CD4-positive, alpha-beta T cell (primary cell): ENCODE results near the gene SPATA16. TPM values are rescaled to one million over a fixed set of nuclear protein-coding genes. Genes with fewer than 3 reads are reported as not detected.

Experiments
- ATAC-seq: fragments of 200-7000 bp; cut with Tn5 transposase; one replicate; pipeline ENCODE4 v1.10.0; 2022; ENCODE audit warnings: mild to moderate bottlenecking; ENCODE audit not compliant: poor library complexity
- CTCF ChIA-PET: fragments of 350-600 bp; sonication (Branson Sonifier 250); formaldehyde crosslinking; loops from one replicate; lab custom pipeline; 2021; ENCODE audit warnings: antibody characterized with exemption, inconsistent platforms; lab: Charles Lee
- POLR2A ChIA-PET: fragments of 350-600 bp; sonication (Branson Sonifier 250); formaldehyde crosslinking; loops from one replicate; lab custom pipeline; 2021; ENCODE audit warnings: antibody characterized with exemption, inconsistent platforms; lab: Charles Lee
- DNase-seq, 14 experiments: peaks; one replicate each; pipeline ENCODE4 v3.0.0-alpha.2; 2013 to 2020; ENCODE audit warnings: mixed read lengths in 2 of 14
- H3K27ac ChIP-seq, 2 donors: one replicate each; pipeline versions ENCODE4 v1.5.1 to v1.7.0; 2013; ENCODE audit warnings: low read length in 2 of 2, low read depth in 1 of 2, mild to moderate bottlenecking in 1 of 2
- H3K27me3 ChIP-seq, 2 experiments: 1 replicate in 1 of 2; 2 replicates in 1 of 2; pipeline versions ENCODE4 v1.6.1 to v1.7.0; 2013; ENCODE audit warnings: low read length in 2 of 2, control low read depth in 1 of 2, mild to moderate bottlenecking in 1 of 2, moderate library complexity in 1 of 2; ENCODE audit not compliant: insufficient read depth in 2 of 2, control insufficient read depth in 1 of 2
- H3K36me3 ChIP-seq: one replicate; pipeline ENCODE4 v1.6.1; 2013; ENCODE audit warnings: low read length, control low read depth; ENCODE audit not compliant: insufficient read depth
- H3K4me1 ChIP-seq: one replicate; pipeline ENCODE4 v1.6.1; 2013; ENCODE audit warnings: low read length, control low read depth; ENCODE audit not compliant: insufficient read depth
- H3K4me3 ChIP-seq: one replicate; pipeline ENCODE4 v1.5.1; 2013; ENCODE audit warnings: mild to moderate bottlenecking, low read length, moderate library complexity
- H3K9me3 ChIP-seq, 2 experiments: 1 replicate in 1 of 2; 2 replicates in 1 of 2; pipeline versions ENCODE4 v1.6.1 to v1.7.0; 2013; ENCODE audit warnings: low read length in 2 of 2, mild to moderate bottlenecking in 2 of 2, control low read depth in 1 of 2, moderate library complexity in 1 of 2; ENCODE audit not compliant: control insufficient read depth in 1 of 2, insufficient read depth in 1 of 2
- H3K27ac Mint-ChIP-seq: one replicate; pipeline ENCODE4 v1.8.0; 2020; ENCODE audit warnings: mixed read lengths
- H3K27me3 Mint-ChIP-seq: one replicate; pipeline ENCODE4 v1.8.0; 2021; ENCODE audit warnings: mixed read lengths
- H3K36me3 Mint-ChIP-seq: one replicate; pipeline ENCODE4 v1.8.0; 2021; ENCODE audit warnings: low read depth, mixed read lengths
- H3K4me1 Mint-ChIP-seq: one replicate; pipeline ENCODE4 v1.8.0; 2021; ENCODE audit warnings: low read depth, mixed read lengths
- H3K4me3 Mint-ChIP-seq: one replicate; pipeline ENCODE4 v1.8.0; 2020; ENCODE audit warnings: mild to moderate bottlenecking, mixed read lengths
- H3K9me3 Mint-ChIP-seq: one replicate; pipeline ENCODE4 v1.8.0; 2020; ENCODE audit warnings: mixed read lengths
- intact Hi-C, 2 experiments: fragments of 100-400 bp; cut with DNase I in 1 of 2; cut with micrococcal nuclease in 1 of 2; formaldehyde crosslinking; loops; one replicate each; pipeline versions ENCODE4 v1.15.1 to v1.9.0; 2023 to 2025; cut with DNase I, micrococcal nuclease
- total RNA-seq, 174 experiments: library from RNA in 2 of 174; stranded (reverse) in 2 of 174; gene quantifications; one replicate each; pipeline ENCODE4 v1.2.3 and lab custom pipeline; 2021 to 2026
- TF ChIP-seq, protein P1 (sequence below): fragments of 200-600 bp; IDR thresholded peaks from one replicate; pipeline ENCODE4 v1.8.0; 2022; ENCODE audit warnings: antibody characterized with exemption, mild to moderate bottlenecking

Gene SPATA16
- total RNA-seq, 2 experiments from 2014 or later = not detected

GRCh38 chr3:173109143-173109542 lies 31.9 kb downstream of the SPATA16 start:
- Mint-ChIP-seq H3K4me3 (no peak overlapping the region), H3K4me1 (no peaks in the 10 kb centered on the region), H3K27ac (no peak overlapping the region), H3K36me3 (no peaks in the 10 kb centered on the region), H3K9me3 (peaks cover 9% of the 10 kb centered on the region), H3K27me3 (no peaks in the 10 kb centered on the region)
- TF ChIP-seq, protein P1, sequence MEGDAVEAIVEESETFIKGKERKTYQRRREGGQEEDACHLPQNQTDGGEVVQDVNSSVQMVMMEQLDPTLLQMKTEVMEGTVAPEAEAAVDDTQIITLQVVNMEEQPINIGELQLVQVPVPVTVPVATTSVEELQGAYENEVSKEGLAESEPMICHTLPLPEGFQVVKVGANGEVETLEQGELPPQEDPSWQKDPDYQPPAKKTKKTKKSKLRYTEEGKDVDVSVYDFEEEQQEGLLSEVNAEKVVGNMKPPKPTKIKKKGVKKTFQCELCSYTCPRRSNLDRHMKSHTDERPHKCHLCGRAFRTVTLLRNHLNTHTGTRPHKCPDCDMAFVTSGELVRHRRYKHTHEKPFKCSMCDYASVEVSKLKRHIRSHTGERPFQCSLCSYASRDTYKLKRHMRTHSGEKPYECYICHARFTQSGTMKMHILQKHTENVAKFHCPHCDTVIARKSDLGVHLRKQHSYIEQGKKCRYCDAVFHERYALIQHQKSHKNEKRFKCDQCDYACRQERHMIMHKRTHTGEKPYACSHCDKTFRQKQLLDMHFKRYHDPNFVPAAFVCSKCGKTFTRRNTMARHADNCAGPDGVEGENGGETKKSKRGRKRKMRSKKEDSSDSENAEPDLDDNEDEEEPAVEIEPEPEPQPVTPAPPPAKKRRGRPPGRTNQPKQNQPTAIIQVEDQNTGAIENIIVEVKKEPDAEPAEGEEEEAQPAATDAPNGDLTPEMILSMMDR = no peak
- DNase-seq = no peak
- Histone ChIP-seq H3K36me3 (no peaks in the 10 kb centered on the region), H3K4me3 (no peak overlapping the region), H3K27me3 (no peaks in the 10 kb centered on the region), H3K9me3 (no peaks in the 10 kb centered on the region), H3K27ac (no peak overlapping the region), H3K4me1 (no peaks in the 10 kb centered on the region)
- ChIA-PET POLR2A (no interaction called here), CTCF (no interaction called here)
- no peak for ATAC-seq
- intact Hi-C loops = no loop called here

GRCh38 chr3:173103469-173103868 lies 37.6 kb downstream of the SPATA16 start:
- H3K27ac ChIP-seq = no peak overlapping the region
- H3K36me3 ChIP-seq = no peaks in the 10 kb centered on the region
- Mint-ChIP-seq H3K27me3 (no peaks in the 10 kb centered on the region), H3K27ac (no peak overlapping the region), H3K36me3 (no peaks in the 10 kb centered on the region), H3K4me3 (no peak overlapping the region), H3K9me3 (peaks cover 18% of the 10 kb centered on the region), H3K4me1 (no peaks in the 10 kb centered on the region)
- ATAC-seq (no peak), DNase-seq (no peak)
- H3K27me3 ChIP-seq = no peaks in the 10 kb centered on the region
- H3K9me3 ChIP-seq = peaks cover 4 to 8% of the 10 kb centered on the region in 2 experiments
- CTCF ChIA-PET = no interaction called here
- TF ChIP-seq, protein P1 = no peak
- H3K4me3 ChIP-seq = no peak overlapping the region
- POLR2A ChIA-PET = no interaction called here
- no peaks in the 10 kb centered on the region for H3K4me1 ChIP-seq
- intact Hi-C loops = no loop called here

DNA sequence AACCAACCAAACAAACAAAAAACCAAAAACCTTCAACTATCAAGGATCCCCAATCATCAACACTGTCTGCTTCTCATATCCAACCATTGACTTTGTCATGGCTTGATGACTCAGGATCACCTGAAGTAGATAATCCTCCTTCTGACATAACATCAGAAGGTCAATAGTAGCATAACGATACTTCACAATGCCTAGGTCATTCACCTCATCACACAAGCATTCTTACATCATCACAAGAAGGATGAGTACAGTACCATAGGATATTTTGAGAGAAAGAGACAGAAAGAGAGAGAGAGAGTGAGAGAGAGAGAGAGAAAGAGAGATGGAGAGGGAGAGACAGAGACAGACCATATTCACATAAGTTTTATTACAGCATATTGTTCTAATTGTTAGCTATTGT lies 42.1 kb downstream of the SPATA16 start:
- POLR2A ChIA-PET = no interaction called here
- no peak for ATAC-seq

More for the DNA sequence above, 42.1 kb downstream of the SPATA16 start:
- H3K27me3 ChIP-seq = no peaks in the 10 kb centered on the region
- no peak overlapping the region for H3K4me3 ChIP-seq
- no peaks in the 10 kb centered on the region for H3K36me3 ChIP-seq
- intact Hi-C loops = no loop called here
- peaks cover 14% of the 10 kb centered on the region for H3K9me3 Mint-ChIP-seq
- no peaks in the 10 kb centered on the region for H3K4me1 Mint-ChIP-seq
- H3K4me1 ChIP-seq = no peaks in the 10 kb centered on the region
- H3K36me3 Mint-ChIP-seq = no peaks in the 10 kb centered on the region
- no peak overlapping the region for H3K4me3 Mint-ChIP-seq
- CTCF ChIA-PET = no interaction called here
- no peaks in the 10 kb centered on the region for H3K27me3 Mint-ChIP-seq
- no peak overlapping the region for H3K27ac Mint-ChIP-seq
- no peak for DNase-seq
- peaks cover 4 to 8% of the 10 kb centered on the region in 2 experiments for H3K9me3 ChIP-seq
- H3K27ac ChIP-seq = no peak overlapping the region
- TF ChIP-seq, protein P1 = no peak
